CD4-positive, alpha-beta T cell treated with Interferon alpha-2 for 1 hour (primary cell): ENCODE results near the gene SSBP2.
A peak's percentile ranks its signal among the peaks of the same experiment; 100 is the strongest.

ENCODE experiments used
- DNase-seq, 2 donors: peaks; one replicate each; pipeline ENCODE4 v3.0.0-alpha.2; 2020 to 2022

Gene SSBP2

DNA sequence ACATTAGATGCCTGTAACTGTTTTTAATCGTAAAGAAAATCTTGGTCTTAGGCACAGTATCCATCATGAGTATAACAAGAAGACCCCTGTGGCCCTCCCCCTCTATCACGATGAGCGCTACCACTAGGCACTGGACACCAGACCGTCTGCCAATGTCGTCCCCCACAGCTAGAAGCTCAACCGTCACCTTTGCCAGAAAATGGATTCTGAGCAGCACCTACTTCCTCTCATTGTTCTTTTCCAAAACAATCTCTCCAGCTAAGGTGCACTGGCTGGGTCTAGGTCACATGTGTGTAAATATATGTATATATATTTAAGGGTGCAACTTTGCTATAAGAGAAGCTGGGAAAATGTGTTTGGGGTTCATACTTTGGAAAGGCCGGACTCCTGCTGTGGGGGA is 15.7 kb upstream of the SSBP2 start:
- DNase-seq = no peak

DNA sequence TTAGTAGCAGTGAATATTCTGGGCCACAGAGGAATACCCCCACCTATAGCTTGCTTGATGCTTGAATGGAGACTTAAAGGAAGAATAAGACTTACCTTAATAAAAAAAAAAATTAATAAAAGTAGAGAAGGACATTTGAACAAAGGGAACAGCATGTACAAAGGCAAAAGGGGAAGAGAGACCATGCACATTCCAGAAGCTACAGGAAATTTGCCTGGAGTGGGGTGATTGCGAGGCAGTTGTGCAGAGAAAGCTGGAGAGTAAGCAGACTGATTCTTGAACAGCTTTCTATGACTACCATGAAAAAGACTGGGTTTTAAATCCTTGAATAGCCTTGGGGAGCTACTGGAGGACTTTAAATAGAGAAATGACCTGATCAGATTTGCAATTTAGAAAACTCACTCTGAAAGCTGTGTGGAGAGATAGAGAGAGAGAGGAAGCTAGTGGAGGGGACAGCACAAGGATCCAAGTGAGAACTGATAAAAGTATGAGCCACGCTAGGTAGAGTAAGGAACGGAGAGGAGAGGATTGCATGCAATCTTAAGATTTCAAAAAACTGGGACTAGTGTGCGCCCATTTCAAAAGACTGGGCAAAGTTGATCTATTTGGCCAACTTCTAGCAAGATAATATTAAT is 12.5 kb upstream of the SSBP2 start:
- no peak for DNase-seq

DNA sequence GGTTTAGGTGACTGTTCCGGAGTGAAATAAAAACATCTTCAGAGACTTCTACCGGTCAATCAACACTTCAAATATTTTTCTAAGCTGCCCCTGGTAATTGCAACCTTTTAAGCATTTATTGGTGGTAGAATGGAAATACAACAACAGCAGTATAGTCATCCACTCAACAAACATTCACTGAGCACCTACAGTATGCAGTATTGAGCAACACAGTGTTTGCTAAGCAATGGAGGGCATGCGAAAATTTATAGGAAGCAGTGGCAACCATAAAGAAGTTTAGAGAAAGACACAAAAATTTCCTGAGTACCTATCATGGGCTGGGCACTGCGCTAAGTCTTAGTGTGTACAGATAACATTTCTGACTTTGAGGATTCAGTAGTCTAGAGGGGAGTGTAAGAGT is 12.0 kb upstream of the SSBP2 start:
- no peak for DNase-seq

DNA sequence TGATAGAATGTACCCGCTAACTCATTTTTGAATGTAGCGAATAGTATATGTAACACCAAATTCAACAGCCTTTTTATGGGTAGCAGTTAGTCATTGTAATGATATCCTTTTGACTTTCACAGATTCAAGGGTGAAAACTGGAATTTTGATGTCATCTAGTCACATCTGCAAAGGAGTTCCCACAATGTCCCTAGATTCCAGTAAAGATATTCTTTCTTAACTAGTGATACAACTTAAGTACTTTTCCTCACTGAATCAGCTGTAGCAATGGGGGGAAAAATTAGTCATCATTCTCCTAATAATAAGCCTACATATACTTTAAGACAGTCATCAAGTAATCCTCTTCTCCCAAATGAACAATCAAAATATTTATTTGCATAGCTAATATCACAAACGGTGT is 11.5 kb upstream of the SSBP2 start:
- DNase-seq = no peak

DNA sequence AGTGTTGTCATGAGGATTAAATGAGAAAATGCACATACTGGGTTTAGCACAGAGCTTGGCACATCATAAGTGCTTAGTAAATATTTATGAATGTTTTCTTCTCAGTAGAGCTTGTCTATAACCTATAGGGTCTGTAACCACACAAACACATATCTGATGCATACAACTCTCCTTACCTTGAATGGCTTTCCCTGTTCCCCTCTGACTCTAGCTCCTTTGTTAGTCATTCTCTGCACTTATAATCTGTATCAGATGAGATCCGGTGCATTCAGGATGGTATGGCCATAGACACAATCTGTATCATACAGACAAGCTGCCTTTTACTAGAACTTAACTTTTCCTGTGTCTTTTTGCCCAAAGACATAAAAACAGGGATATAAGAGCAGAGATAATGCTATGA is 11.1 kb upstream of the SSBP2 start:
- DNase-seq = no peak

DNA sequence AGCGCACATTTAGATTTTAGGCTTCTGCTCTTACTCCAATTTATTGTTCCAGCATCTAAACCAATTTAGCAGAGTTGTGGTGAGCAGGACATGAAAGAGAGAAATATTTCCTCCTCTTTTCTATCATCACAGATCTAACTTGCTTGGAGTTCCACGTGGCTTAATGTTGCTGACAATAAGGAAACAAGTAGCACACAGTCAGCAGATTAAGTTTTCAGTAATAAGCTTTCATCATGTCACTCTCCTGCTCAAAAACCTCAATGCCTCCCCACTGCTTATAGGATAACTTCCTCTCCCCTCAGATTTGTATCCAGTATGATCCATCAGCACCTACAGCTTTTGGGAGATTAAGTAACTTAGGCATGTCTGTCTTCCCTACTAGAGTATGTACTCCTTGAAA is 10.4 kb upstream of the SSBP2 start:
- DNase-seq = no peak

DNA sequence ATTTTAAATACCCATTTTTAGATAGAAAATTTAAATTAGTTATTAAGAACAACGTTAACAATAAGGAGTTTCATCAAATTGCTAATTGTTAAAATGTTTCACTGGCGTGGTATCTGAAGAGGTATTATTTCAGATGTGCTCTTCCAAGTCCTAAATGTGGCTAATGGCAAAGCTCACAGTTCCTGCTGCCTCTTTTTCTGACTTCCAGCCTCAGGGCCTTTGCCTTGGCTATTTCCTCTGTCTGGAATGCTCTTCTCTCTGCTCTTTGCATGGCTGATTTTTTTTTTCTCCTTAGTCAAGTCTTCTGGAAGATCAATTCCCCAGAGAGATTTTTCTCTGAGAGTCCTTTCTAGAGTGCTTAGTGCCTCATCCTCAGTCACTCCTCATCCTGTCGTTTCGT is 9.6 kb upstream of the SSBP2 start:
- DNase-seq = no peak

DNA sequence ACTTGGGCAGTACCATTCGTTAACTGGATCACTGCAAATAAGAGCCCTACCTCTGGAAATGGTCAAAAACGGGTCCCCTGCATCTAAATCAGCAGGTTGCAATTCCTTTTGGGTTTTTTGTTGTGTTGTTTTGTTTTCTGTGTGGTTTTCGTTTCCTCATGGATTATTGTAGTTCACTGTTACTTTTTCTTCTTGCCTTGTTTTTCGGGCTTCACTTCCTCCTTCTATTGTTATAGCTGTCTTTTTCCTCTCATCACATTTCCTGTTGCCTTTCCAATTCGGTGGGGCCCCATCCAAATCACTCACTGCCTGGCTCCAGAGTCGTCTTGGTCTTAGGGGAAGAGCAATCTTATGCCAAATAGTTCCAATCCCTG is 8.7 kb upstream of the SSBP2 start:
- no peak for DNase-seq

DNA sequence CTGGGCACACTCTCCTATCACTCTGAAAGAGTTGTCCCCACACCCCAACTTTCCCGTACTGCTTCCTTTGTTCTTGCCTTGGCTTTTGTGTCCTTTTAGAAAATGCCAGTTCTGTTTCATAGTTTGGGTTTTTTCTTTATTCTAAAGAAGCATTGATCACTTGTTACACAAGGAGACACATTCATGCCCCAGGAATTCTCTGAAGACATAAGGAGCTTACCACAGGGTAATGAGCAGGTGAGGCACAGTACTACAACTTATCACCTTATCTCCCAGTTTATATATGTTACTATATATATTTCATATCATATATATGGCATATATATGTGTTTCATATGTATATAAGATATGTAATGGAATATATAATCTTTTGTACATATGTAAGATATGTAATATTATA is 6.5 kb upstream of the SSBP2 start:
- DNase-seq = no peak

DNA sequence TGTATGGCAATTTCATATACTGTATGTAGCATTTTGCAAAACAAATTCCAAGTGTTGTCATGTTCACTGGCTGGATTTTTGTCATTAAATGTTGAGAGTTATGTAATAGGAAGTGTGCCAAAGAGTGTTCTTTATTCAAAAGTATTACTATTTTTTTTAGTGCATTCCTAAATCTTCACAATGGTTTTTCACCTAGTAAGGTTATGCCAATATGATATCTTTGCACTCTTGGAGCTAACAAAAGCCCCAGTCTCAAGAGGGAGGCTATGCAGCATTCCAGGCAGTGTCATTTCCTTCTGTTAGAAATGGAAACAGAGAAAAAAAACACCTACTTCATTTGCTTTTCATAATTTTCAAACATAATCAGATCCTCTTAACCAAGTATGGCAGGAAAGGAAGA is 5.1 kb upstream of the SSBP2 start:
- no peak for DNase-seq

DNA sequence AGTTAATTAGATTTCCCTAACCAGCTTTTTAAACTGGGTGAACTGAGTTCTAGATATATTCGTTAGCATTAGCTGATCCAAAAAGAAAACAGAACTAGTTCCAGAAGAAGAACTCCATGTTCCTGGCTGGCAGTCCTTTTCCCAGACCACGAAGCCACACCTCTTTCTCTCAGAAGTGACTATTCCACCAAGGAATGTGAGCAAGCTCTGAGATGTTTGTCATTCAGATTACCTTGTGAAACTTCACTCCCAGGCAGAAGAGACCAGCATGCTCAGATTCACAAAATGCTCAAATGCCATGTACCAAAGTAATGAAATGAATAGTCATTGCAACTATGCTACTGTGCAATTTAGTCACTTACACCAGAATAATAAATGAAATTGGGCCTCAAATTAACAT is 4.4 kb upstream of the SSBP2 start:
- no peak for DNase-seq

DNA sequence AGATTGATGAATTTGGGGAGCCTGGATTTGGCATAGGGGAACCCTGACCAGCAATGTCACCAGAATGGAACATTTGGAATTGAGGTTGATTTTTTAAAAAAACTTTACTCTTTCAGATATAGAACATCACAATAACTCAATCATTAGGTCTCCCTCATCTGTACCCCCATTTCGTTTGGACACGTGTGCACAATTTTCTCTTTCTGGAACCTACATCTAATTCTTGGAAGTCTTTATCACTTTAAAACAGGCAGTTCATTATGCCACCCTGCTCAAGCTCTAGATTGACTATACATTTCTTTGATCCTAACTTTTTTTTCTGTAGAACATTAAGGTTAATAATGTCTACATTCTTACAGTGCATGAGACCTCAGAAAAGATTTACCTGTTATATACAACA is 3.7 kb upstream of the SSBP2 start:
- no peak for DNase-seq

DNA sequence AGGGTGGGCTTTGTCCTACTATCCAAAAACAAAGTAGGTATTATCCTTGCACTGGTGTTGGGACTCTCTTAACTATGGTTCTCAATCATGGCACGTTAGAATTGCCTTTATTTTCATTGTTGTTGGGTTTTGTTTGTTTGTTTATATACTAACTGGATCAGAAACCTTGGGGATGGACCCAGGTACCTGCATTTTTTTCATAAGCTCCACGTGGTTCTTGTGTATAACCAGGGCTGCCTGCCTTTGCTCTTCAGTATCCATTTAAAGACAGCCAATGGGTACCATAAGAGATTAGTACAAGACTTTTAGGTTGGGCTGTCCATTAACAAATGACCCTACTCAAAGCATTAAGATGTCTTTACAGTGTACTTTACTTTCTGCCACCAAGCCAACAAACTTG is 2.5 kb upstream of the SSBP2 start:
- DNase-seq = no peak

DNA sequence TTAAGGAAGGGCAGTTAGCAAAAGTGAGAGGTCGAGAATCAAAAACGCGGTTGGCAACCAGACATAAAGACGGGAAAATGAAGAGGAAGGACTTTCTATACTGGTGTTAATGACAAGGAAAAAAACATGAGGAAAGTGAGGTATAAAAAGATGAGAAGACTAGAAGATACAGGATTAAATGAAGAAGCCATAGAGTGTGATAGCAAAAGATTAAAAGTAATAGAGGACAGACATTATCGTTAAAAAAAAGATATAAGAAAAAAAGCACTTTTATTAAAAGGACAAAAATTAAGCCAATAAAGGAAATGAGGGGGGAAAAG is 1.7 kb upstream of the SSBP2 start:
- DNase-seq = no peak

DNA sequence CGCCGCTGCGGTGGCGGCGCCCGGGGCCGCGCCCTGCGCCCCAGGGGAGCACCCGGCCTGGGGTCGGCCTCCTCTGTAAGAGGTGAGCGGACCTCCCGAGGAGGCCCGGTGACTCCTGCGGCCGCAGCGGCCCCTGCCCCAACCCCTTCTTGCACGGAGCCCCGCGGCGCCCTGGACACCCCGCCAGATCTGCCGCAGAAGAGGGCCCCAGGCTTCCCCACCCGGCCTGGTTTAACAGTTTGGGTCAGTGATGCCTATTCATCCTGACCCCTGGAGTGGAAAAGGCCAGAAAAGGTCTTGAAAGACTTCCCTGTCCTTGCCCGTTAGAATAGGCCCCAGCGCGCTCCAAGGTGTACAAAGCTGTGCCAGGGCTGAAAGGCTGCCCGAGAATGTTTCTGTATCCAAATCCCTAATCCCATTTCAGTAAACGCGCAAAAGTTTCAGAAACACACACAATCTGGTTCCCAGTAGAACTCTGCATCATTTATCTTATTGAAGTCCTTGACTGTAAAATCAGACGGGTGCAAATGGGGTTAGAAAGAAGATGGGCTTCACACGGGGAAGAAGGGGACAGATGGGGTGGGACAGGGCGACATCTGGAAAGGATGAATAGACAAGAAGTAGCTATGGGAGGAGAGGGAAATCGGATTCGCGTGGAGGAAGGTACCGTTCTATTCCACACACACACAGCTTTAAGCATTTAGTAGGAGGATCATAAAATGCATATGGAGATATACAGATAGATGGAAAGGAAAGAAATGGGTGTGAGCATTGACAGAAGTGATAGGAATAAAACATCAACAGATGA is 1.1 kb upstream of the SSBP2 start:
- DNase-seq = no peak

DNA sequence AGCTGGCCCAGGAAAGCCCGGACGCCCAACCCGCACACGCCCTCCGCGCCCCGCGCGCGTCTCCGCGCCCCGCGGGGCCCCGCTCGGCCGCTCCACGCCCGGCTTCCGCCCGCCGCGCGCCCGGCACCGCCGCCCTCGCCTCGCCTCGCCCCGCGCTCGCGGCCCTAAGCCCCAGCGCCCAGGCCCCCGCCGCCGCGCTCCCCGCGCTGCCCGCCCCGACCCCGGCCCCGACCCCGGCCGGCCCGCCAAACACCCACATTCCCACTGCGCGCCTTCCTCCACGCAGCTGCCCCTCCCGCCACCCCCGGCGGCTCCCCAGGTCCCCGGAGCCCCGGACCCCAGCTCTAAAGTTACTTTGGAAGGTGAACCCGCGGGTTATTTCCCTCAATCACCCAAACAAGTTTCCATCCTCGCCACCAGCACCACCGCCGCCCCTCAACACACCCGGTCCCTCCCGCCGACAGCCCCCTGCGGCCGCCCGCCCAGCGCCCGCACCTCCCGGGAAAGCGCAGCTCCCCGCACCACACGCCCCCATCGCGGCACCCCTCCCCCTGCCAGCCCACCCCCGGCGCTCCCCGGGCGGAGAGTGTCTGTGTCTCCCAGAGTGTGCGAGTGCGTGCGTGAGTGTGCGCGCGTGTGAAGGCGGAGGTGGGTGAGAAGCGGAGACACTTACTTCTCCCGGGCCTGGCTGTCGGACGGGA is 439 bp downstream of the SSBP2 start:
- peak; percentile 10 to 41 for DNase-seq

DNA sequence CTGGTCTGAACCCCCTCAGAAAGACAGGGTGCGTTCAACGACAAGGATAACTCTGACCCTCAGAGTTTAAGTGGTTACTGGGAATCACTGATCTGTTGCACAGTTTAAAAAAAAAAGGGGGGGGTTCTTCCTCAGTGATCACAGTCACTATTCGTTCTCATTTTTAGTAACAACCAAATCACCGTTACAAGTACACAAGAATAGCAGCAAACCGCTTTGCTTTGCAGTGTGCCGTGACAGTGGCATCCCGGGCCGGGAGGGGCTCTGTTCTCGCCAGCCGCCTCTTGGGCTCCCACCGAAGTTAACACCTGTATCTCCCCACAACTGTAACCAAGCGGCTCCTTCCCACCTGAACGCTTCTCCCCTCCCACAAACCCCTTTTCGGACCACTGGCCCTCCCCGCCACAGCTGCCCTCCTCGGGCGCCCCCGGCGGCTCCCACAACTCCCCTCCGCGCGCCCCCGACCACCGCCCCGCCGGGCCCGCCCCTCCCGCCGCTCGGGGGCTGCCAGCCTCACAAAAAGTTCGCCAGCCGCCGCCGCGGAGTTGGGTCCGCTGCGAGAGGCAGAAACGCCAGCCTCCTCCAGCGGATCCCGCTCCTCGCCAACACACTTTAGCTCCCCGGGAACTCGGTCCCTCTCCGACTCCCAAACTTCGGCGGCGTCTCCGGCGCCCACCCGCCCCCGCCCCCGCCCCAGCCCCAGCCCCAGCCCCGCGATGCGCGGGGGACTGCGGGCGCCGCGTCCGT is 1.2 kb downstream of the SSBP2 start:
- peak; percentile 48 to 58 for DNase-seq

DNA sequence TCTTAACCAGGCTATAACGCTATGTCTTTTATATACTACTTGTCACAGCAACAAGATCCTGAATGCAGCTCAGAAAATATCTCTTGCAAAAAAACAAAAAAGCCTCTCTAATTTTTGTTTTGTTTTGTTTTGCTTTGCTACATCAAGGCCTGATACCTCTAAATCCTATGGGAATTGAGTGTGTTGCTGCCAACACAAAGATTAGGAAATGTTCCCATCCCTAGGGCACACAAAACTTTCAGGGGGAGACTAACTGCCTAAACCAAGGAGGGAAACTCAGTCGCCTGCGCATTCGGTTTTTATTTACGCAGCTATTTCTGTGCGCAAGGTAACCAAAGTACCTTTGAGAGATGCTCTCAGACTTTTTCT is 1.7 kb downstream of the SSBP2 start:
- no peak for DNase-seq

DNA sequence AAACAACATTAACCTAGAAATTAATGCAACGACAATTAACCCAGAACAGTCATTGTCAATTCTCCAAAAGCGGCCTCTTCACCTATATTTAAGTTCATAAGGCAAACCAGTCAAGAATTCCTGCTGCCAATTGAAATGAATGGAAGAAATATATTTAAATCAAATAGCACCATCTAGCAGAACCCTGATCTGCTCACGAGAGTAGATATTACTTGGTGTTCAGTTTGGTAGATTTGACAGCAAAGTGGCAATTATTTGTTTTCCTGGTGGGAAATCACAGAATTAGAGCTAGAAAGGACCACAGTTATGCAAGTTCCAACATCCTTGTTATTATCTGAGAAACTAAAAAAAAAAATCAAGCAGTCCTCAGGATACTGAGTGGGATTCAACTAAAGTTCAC is 2.3 kb downstream of the SSBP2 start:
- DNase-seq = no peak

DNA sequence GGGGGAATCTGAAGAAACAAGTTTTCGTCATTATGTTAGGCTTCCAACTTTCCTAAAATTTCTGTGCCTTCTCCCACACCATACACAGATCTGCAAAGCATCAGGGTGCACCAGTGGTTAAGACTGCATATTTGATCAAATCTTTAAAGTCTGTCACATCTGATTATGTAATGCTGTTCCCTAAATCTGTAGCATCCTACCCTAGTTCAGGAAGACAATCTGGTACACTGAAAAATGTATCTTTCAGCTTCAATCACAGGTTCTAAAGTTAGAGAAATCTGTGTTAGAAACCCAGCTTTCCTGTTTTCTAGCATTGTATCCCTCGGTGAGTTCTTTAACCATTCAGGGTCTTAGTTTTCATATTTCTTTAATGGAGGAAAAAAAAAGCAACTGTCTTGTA is 3.9 kb downstream of the SSBP2 start:
- DNase-seq = no peak

DNA sequence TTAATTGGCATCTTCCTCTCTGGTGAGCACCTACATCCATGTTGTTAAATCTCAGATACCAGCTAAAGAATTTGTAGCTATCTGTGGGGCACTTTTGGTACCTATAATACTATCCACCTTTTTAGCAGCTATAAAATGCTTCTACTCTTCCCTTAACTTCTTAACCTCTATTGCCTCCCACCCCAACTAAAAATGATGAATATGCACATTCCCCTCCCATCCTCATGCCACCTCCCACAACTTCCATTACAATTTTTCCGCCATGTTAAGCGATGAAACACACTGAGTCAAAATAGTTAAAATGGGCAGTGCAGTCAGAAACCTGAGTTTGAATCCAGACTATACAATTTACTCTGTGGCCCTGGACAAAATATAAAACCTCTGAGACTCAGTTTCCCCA is 10.1 kb downstream of the SSBP2 start:
- no peak for DNase-seq

DNA sequence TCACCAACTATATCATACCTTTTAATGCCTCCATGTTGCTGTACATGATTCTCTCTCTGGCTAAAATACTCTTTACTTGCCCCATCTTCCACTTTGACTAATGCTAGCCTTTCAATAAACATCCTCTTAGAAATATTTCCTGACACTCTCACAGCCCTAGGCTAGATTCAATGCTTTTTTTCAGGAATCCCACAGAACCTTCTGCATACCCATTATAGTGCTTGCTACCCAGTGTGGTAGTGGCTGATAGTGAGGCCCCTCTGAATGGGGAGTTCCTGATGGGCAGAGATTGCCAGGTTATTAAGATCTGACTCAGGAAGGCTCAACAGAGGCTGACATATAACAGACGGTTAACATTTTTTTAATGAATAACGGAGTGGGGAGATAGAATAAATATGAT is 11.6 kb downstream of the SSBP2 start:
- DNase-seq = no peak

DNA sequence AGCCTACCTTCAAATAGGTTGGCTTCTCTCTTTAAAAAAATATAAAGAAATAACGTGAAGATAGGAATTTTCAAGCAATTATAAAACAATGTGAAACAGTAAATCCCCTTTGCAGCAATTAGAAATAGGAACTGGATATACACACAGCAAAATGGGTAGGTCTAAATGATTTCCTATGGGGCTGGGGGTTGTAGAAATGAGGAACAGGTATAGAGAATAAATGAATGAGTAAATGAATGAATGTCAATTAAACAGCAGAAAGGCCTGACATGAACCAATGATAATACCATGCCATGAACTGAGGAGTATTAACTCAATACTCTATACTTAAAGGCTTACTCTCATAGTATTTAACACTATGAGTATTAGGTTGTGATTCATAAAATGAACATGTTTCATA is 21.6 kb downstream of the SSBP2 start:
- no peak for DNase-seq

DNA sequence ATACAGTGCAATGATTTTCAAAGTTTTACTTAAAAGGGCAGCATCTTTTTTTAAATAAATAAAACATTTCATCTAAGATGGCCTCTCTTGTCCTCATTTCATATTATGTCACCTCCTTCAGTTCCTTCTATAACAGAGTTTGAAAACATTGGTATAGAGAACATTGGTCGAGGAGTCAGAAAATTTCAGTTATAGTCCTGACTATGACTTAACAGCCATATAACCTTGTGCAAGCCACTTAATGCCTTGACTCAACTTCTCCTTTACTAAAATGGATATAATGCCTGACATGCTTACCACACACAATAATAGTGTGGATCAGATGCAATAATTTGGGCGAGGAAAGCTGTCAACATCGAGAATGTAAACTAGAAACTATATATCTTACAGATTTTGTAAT is 22.6 kb downstream of the SSBP2 start:
- DNase-seq = no peak
